ENCODE results near the gene SYTL2.
"Not testable (repeated sequence)": the region's sequence is repeated elsewhere in the genome, so short reads cannot be mapped to it uniquely, and the experiment has no call there.

Gene SYTL2

GRCh38 chr11:85798361-85798760, 12.6 kb downstream of the SYTL2 start:
- H3K4me3 ChIP-seq (ENCODE audit: extremely low read depth, insufficient read depth, low read length, poor library complexity, severe bottlenecking), result no peak overlapping the region
- H3K4me1 ChIP-seq (ENCODE audit: control insufficient read depth, insufficient read depth, low read length, poor library complexity, severe bottlenecking), result no peaks in the 10 kb centered on the region
- no peaks in the 10 kb centered on the region for H3K9me3 ChIP-seq (ENCODE audit: control insufficient read depth, low read length)
- WGBS, 2 experiments (ENCODE audit: insufficient coverage in 2 of 2), result 88 to 95% methylated on average over 3 to 4 of the region's 4 CpGs
- no peaks in the 10 kb centered on the region for H3K36me3 ChIP-seq (ENCODE audit: control insufficient read depth, insufficient read depth, low read length)
- no peak overlapping the region for H3K27ac ChIP-seq (ENCODE audit: low read depth, low read length, severe bottlenecking)

- Histone ChIP-seq H3K4me1 (ENCODE audit: control insufficient read depth, insufficient read depth, low read length, poor library complexity, severe bottlenecking) (no peaks in the 10 kb centered on the region), H3K4me3 (ENCODE audit: extremely low read depth, insufficient read depth, low read length, poor library complexity, severe bottlenecking) (no peak overlapping the region), H3K27ac (ENCODE audit: low read depth, low read length, severe bottlenecking) (no peak overlapping the region), H3K9me3 (ENCODE audit: control insufficient read depth, low read length) (no peaks in the 10 kb centered on the region), H3K36me3 (ENCODE audit: control insufficient read depth, insufficient read depth, low read length) (no peaks in the 10 kb centered on the region)
- WGBS, 2 experiments (ENCODE audit: insufficient coverage in 2 of 2), result 83% methylated on average over 1 of the region's 4 CpGs; no CpG with 5 or more reads in 1 of the 2 experiments
Measured at GRCh38 chr11:85795712-85796487, 15.0 kb downstream of the SYTL2 start.

- Histone ChIP-seq H3K9me3 (ENCODE audit: control insufficient read depth, low read length) (no peaks in the 10 kb centered on the region), H3K4me3 (ENCODE audit: extremely low read depth, insufficient read depth, low read length, poor library complexity, severe bottlenecking) (no peak overlapping the region), H3K36me3 (ENCODE audit: control insufficient read depth, insufficient read depth, low read length) (no peaks in the 10 kb centered on the region), H3K4me1 (ENCODE audit: control insufficient read depth, insufficient read depth, low read length, poor library complexity, severe bottlenecking) (peaks cover 13% of the 10 kb centered on the region), H3K27ac (ENCODE audit: low read depth, low read length, severe bottlenecking) (no peak overlapping the region)
- WGBS, 2 experiments (ENCODE audit: insufficient coverage in 2 of 2), result 100% methylated on average over 1 of the region's 2 CpGs; no CpG with 5 or more reads in 1 of the 2 experiments
Measured at GRCh38 chr11:85791409-85791990, 19.4 kb downstream of the SYTL2 start.

- no peak overlapping the region for H3K4me3 ChIP-seq (ENCODE audit: extremely low read depth, insufficient read depth, low read length, poor library complexity, severe bottlenecking)
- WGBS, 2 experiments (ENCODE audit: insufficient coverage in 2 of 2), result 90 to 100% methylated on average over 1 to 2 of the region's 3 CpGs
- H3K27ac ChIP-seq (ENCODE audit: low read depth, low read length, severe bottlenecking), result no peak overlapping the region
- H3K36me3 ChIP-seq (ENCODE audit: control insufficient read depth, insufficient read depth, low read length), result no peaks in the 10 kb centered on the region
- H3K9me3 ChIP-seq (ENCODE audit: control insufficient read depth, low read length), result peaks cover 5% of the 10 kb centered on the region
- H3K4me1 ChIP-seq (ENCODE audit: control insufficient read depth, insufficient read depth, low read length, poor library complexity, severe bottlenecking), result peaks cover 13% of the 10 kb centered on the region
Measured at GRCh38 chr11:85787809-85788760, 22.9 kb downstream of the SYTL2 start.

GRCh38 chr11:85787168-85787567, 23.8 kb downstream of the SYTL2 start:
- H3K4me1 ChIP-seq (ENCODE audit: control insufficient read depth, insufficient read depth, low read length, poor library complexity, severe bottlenecking), result peaks cover 13% of the 10 kb centered on the region
- no peak overlapping the region for H3K4me3 ChIP-seq (ENCODE audit: extremely low read depth, insufficient read depth, low read length, poor library complexity, severe bottlenecking)
- no peaks in the 10 kb centered on the region for H3K36me3 ChIP-seq (ENCODE audit: control insufficient read depth, insufficient read depth, low read length)
- no peak overlapping the region for H3K27ac ChIP-seq (ENCODE audit: low read depth, low read length, severe bottlenecking)
- WGBS, 2 experiments (ENCODE audit: insufficient coverage in 2 of 2), result no CpG with 5 or more reads among the region's 1 CpG
- peaks cover 6% of the 10 kb centered on the region for H3K9me3 ChIP-seq (ENCODE audit: control insufficient read depth, low read length)

GRCh38 chr11:85784480-85785265, 26.3 kb downstream of the SYTL2 start:
- WGBS, 2 experiments (ENCODE audit: insufficient coverage in 2 of 2), result 80 to 100% methylated on average over 1 of the region's 6 CpGs
- H3K27ac ChIP-seq (ENCODE audit: low read depth, low read length, severe bottlenecking), result no peak overlapping the region

DNA sequence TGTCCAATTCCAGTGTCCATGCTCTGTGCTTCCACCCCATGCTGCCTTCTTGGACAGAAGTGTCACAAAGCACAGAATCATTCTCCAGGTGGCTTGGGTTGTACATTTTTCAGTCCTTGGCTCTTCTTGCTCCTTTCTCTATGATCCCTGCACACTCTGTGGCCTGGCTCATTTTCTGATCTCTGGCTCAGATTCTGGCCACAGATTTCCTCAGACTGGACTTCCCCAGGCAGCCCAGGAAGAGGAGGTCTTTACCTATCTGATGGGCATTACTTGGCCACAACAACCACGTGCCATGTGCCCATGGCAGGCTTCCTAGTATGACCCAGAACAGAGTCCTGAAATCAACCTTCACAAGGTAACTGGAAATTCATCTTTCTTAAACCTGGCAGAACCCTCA, 27.2 kb downstream of the SYTL2 start:
- 67% methylated on average over 1 of the region's 1 CpG; no CpG with 5 or more reads in 1 of the 2 experiments for WGBS, 2 experiments (ENCODE audit: insufficient coverage in 2 of 2)

More at GRCh38 chr11:85784480-85785265, 26.3 kb downstream of the SYTL2 start:
- no peaks in the 10 kb centered on the region for H3K36me3 ChIP-seq (ENCODE audit: control insufficient read depth, insufficient read depth, low read length)
- no peak overlapping the region for H3K4me3 ChIP-seq (ENCODE audit: extremely low read depth, insufficient read depth, low read length, poor library complexity, severe bottlenecking)
- peaks cover 13% of the 10 kb centered on the region for H3K4me1 ChIP-seq (ENCODE audit: control insufficient read depth, insufficient read depth, low read length, poor library complexity, severe bottlenecking)
- H3K9me3 ChIP-seq (ENCODE audit: control insufficient read depth, low read length), result peaks cover 11% of the 10 kb centered on the region

DNA sequence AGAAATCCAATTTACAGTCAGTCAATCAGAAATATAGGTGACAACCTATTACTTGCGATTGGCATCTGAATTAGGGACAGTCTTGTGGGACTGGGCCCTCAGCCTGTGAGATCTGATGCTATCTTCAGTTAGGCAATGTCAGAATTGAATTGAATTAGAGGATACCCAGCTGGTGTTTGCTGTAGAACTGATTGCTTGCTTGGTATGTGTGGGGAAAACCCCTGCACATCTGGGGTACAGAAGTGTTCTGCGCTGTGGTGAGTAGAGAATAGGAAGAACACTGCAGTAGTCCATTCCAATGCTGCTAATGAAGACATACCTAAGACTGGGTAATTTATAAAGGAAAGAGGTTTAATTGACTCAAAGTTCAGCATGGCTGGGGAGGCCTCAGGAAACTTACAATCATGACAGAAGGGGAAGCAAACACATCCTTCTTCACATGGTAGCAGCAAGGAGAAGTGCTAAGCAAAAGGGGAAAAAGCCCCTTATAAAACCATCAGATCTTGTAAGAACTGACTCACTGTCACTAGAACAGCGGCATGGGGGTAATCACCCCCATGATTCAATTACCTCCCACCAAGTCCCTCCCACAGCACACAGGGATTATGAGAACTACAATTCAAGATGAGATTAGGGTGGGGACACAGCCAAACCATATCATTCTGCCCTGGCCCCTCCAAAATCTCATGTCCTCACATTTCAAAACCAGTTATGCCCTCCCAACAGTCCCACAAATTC, 30.0 kb downstream of the SYTL2 start:
- not testable (repeated sequence) for H3K4me3 ChIP-seq (ENCODE audit: extremely low read depth, insufficient read depth, low read length, poor library complexity, severe bottlenecking); H3K27ac ChIP-seq (ENCODE audit: low read depth, low read length, severe bottlenecking); H3K36me3 ChIP-seq (ENCODE audit: control insufficient read depth, insufficient read depth, low read length); H3K4me1 ChIP-seq (ENCODE audit: control insufficient read depth, insufficient read depth, low read length, poor library complexity, severe bottlenecking)
- 96% methylated on average over 3 of the region's 3 CpGs; no CpG with 5 or more reads in 1 of the 2 experiments for WGBS, 2 experiments (ENCODE audit: insufficient coverage in 2 of 2)
- H3K9me3 ChIP-seq (ENCODE audit: control insufficient read depth, low read length), result peaks cover 10% of the 10 kb centered on the region

More for the DNA sequence above, 27.2 kb downstream of the SYTL2 start:
- Histone ChIP-seq H3K4me3 (ENCODE audit: extremely low read depth, insufficient read depth, low read length, poor library complexity, severe bottlenecking) (no peak overlapping the region), H3K36me3 (ENCODE audit: control insufficient read depth, insufficient read depth, low read length) (no peaks in the 10 kb centered on the region), H3K9me3 (ENCODE audit: control insufficient read depth, low read length) (peaks cover 11% of the 10 kb centered on the region), H3K4me1 (ENCODE audit: control insufficient read depth, insufficient read depth, low read length, poor library complexity, severe bottlenecking) (peaks cover 12% of the 10 kb centered on the region), H3K27ac (ENCODE audit: low read depth, low read length, severe bottlenecking) (no peak overlapping the region)

GRCh38 chr11:85779956-85780640, 30.8 kb downstream of the SYTL2 start:
- no peaks in the 10 kb centered on the region for H3K36me3 ChIP-seq (ENCODE audit: control insufficient read depth, insufficient read depth, low read length)
- H3K27ac ChIP-seq (ENCODE audit: low read depth, low read length, severe bottlenecking), result no peak overlapping the region
- WGBS, 2 experiments (ENCODE audit: insufficient coverage in 2 of 2), result 83 to 87% methylated on average over 1 to 3 of the region's 3 CpGs
- H3K4me3 ChIP-seq (ENCODE audit: extremely low read depth, insufficient read depth, low read length, poor library complexity, severe bottlenecking), result no peak overlapping the region
- H3K4me1 ChIP-seq (ENCODE audit: control insufficient read depth, insufficient read depth, low read length, poor library complexity, severe bottlenecking), result no peaks in the 10 kb centered on the region
- H3K9me3 ChIP-seq (ENCODE audit: control insufficient read depth, low read length), result peaks cover 6% of the 10 kb centered on the region
